RPMI7951 (cell line): ENCODE results near the gene UACA. TPM values are rescaled to one million over a fixed set of nuclear protein-coding genes. Genes with fewer than 3 reads are reported as not detected.

Source experiments
- DNase-seq: peaks from one replicate; pipeline ENCODE4 v3.0.0-alpha.2; 2012; ENCODE audit warnings: low read depth
- total RNA-seq: library from RNA; depleted of rRNA; stranded (reverse); fragments of >200 nt; shearing (Covaris generic); gene quantifications from 2 replicates; pipeline ENCODE4 v1.2.3, GENCODE V29; 2014

The UACA gene
- total RNA-seq, 1 experiment from 2014 or later: 56.8 TPM

- DNase-seq: peak; percentile 71
These were observed 25.0 kb upstream of the UACA start for GRCh38 chr15:70788114-70789049.

- DNase-seq: no peak
These were observed 23.6 kb upstream of the UACA start for GRCh38 chr15:70786996-70787395.

- peak; percentile 76 for DNase-seq
These were observed 20.3 kb upstream of the UACA start for GRCh38 chr15:70783610-70784022.

GRCh38 chr15:70783041-70783440 lies 19.7 kb upstream of the UACA start:
- no peak for DNase-seq

- DNase-seq: no peak
These were observed 17.9 kb upstream of the UACA start for GRCh38 chr15:70781236-70781635.

GRCh38 chr15:70778258-70779076 lies 15.1 kb upstream of the UACA start:
- peak; percentile 64 for DNase-seq

- peak; percentile 51 for DNase-seq
These were observed 14.0 kb upstream of the UACA start for GRCh38 chr15:70777170-70777926.

GRCh38 chr15:70775160-70775559 lies 11.8 kb upstream of the UACA start:
- peak; percentile 93 for DNase-seq

GRCh38 chr15:70772402-70772801 lies 9.0 kb upstream of the UACA start:
- DNase-seq: no peak

GRCh38 chr15:70770863-70771262 lies 7.5 kb upstream of the UACA start:
- no peak for DNase-seq

GRCh38 chr15:70768257-70768883 lies 5.0 kb upstream of the UACA start:
- DNase-seq: no peak

GRCh38 chr15:70767667-70768066 lies 4.3 kb upstream of the UACA start:
- no peak for DNase-seq

- no peak for DNase-seq
These were observed 3.2 kb upstream of the UACA start for GRCh38 chr15:70766597-70766996.

- DNase-seq: no peak
These were observed 2.3 kb upstream of the UACA start for GRCh38 chr15:70765504-70766281.

- DNase-seq: no peak
These were observed 782 bp upstream of the UACA start for GRCh38 chr15:70763950-70764730.

- DNase-seq: peak; percentile 76
These were observed 764 bp downstream of the UACA start for GRCh38 chr15:70762469-70763119.

- DNase-seq: no peak
These were observed 1.4 kb downstream of the UACA start for GRCh38 chr15:70761931-70762468.

- no peak for DNase-seq
These were observed 2.3 kb downstream of the UACA start for GRCh38 chr15:70761046-70761445.
